MM.1S (cell line): ENCODE data around the gene CA12.

Experiments
- EZH2 ChIP-seq: fragments of 300-600 bp; sonication (generic); optimal IDR thresholded peaks from 2 replicates; pipeline ENCODE3; 2017; ENCODE audit warnings: low read depth, mild to moderate bottlenecking, antibody characterized with exemption, low read length, mixed read lengths
- EZH2phosphoT487 ChIP-seq: fragments of 300-600 bp; sonication (generic); IDR thresholded peaks from 2 replicates; pipeline ENCODE4 v1.6.1; 2018; ENCODE audit warnings: antibody characterized with exemption, low read length
- TF ChIP-seq, protein P1 (sequence below): fragments of 300-600 bp; sonication (generic); IDR thresholded peaks from 2 replicates; pipeline ENCODE4 v1.5.1; 2016; ENCODE audit warnings: antibody characterized with exemption, low read length, mixed read lengths

DNA sequence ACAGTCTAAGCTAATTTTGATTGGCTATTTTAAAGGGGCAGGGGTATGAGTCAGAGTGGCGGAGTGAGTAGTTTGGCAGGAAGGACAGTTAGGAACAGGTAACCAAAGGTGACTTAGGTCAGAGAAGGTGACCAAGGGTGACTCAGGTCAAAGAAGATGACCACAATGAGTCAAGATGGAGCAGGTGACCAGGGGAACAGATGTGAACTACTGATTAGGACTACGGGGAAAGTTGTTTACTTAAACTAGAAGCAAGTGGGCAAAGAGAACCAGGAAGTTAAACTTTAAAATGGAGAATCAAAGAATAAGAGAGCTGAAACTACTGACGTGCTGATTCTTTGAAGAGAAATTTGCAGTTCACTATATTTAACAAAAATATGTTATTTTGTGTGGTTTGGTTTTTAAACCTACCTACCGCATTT is 14.1 kb upstream of the CA12 start:
- TF ChIP-seq, protein P1, sequence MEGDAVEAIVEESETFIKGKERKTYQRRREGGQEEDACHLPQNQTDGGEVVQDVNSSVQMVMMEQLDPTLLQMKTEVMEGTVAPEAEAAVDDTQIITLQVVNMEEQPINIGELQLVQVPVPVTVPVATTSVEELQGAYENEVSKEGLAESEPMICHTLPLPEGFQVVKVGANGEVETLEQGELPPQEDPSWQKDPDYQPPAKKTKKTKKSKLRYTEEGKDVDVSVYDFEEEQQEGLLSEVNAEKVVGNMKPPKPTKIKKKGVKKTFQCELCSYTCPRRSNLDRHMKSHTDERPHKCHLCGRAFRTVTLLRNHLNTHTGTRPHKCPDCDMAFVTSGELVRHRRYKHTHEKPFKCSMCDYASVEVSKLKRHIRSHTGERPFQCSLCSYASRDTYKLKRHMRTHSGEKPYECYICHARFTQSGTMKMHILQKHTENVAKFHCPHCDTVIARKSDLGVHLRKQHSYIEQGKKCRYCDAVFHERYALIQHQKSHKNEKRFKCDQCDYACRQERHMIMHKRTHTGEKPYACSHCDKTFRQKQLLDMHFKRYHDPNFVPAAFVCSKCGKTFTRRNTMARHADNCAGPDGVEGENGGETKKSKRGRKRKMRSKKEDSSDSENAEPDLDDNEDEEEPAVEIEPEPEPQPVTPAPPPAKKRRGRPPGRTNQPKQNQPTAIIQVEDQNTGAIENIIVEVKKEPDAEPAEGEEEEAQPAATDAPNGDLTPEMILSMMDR = no peak
- no peak for TF ChIP-seq EZH2phosphoT487
- no peak for TF ChIP-seq EZH2
